ENCODE data around the gene TROAP. TPM values are rescaled to one million over a fixed set of nuclear protein-coding genes. Genes with fewer than 3 reads are reported as not detected.
"Not testable (repeated sequence)": the region's sequence is repeated elsewhere in the genome, so short reads cannot be mapped to it uniquely, and the experiment has no call there.

Gene TROAP
- total RNA-seq, 1 experiment from 2014 or later, result 35.2 TPM

DNA sequence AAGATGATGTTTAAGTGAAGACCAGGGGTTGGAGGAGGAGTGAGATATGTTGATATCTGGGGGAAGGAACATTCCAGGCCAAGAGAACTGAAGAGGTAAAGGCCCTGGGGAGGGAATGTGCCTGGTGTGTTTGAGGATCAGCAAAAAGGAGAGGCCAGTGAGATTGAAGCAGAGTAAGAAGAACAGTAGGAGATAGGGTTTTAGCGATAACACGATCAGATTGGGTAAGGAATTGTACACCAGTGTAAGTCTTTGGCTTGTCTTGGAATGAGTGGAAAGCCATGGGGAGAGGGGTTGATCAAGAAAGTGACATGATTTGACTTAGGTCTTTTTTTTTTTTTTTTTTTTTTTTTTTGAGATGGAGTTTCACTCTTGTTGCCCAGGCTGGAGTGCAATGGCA lies 4.8 kb downstream of the TROAP start:
- DNase-seq (ENCODE audit: extremely low read depth, low read depth), result no peak

- no peak for DNase-seq (ENCODE audit: extremely low read depth, low read depth)
These were observed 5.8 kb downstream of the TROAP start for GRCh38 chr12:49328816-49329215.

DNA sequence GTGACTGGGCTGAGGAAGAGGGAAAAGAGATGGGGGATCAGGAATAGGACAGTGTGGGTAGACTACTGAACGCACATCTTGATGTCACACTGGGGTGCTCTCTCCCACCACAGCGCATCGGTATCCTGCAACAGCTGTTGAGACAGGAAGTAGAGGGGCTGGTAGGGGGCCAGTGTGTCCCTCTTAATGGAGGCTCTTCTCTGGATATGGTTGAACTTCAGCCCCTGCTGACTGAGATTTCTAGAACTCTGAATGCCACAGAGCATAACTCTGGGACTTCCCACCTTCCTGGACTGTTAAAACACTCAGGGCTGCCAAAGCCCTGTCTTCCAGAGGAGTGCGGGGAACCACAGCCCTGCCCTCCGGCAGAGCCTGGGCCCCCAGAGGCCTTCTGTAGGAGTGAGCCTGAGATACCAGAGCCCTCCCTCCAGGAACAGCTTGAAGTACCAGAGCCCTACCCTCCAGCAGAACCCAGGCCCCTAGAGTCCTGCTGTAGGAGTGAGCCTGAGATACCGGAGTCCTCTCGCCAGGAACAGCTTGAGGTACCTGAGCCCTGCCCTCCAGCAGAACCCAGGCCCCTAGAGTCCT lies 7.1 kb downstream of the TROAP start:
- DNase-seq (ENCODE audit: extremely low read depth, low read depth), result no peak

DNA sequence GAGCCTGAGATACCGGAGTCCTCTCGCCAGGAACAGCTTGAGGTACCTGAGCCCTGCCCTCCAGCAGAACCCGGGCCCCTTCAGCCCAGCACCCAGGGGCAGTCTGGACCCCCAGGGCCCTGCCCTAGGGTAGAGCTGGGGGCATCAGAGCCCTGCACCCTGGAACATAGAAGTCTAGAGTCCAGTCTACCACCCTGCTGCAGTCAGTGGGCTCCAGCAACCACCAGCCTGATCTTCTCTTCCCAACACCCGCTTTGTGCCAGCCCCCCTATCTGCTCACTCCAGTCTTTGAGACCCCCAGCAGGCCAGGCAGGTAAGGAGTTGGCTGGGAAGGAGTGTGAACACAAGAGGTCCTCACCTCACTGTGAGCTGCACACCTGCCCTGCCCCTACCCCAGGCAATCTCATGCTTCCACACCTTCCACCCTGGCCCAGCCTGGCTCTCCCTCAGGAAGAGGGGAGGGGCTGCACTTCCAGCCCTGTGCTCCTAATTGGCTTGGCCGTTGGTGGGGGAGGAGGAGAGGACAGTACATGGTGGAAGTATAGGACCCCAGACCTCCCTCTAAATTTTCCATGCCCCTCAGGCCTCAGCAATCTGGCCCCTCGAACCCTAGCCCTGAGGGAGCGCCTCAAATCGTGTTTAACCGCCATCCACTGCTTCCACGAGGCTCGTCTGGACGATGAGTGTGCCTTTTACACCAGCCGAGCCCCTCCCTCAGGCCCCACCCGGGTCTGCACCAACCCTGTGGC lies 7.8 kb downstream of the TROAP start:
- no peak for DNase-seq (ENCODE audit: extremely low read depth, low read depth)

DNA sequence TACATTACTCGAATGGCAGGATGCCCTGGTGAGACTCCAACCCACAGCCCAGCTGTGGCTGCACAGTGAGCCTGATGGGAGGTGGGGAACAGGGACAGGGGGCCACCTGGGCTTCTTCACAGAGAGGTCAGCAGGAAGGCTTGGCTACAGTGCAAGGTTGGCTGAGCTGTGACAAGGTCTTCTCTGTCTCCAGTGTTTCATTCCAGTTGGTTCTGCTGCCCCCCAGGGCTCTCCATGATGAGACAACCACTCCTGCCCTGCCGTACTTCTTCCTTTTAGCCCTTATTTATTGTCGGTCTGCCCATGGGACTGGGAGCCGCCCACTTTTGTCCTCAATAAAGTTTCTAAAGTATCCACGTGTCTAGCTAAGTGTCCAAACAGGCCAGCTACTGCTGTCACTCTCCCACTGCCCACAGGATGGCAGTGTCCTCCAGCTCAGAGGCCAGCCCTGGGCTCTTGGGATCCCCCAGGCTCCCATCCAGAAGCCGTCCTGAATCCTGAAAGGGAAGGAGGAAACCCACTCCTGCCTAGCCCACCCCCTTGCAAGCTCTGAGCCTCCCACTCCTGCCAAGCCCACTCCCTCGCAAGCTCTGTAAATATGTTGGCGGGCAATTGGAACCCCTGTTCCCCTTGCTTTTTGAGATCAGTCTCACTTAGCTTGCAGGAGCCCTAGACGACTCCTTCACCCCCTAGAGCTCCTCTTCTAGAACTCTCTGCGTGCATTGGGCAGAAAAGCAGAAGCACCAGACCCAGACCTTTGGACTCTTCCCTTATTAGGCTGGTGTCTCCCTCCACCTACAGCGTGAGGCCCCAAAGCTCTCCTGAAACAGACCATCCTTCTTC lies 8.5 kb downstream of the TROAP start:
- DNase-seq (ENCODE audit: extremely low read depth, low read depth), result peak; percentile 72

GRCh38 chr12:49332441-49332861 lies 9.4 kb downstream of the TROAP start:
- no peak for DNase-seq (ENCODE audit: extremely low read depth, low read depth)

DNA sequence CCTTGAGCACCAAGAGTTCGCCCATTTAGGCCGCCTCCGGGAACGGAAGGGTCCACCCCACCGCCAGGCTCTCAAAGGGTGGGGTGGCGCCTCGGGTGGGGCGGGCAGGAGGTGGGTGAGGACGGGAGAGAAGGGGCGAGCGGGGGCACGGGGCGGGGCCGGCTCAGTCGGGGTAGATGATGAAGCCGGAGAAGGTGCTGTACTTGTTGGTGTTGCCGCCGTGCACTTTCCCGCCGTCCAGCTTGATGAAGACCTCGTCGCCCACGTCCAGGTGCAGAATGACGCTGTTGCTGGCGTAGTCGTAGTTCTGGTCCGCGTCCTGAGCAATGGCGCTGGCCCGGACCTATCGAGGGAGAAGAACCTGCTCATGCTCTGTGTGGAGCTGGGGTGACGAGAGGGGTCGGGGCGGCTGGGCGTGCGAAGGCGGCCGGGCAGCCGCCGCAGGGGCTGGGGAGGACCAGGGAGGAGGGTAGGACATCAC lies 9.9 kb downstream of the TROAP start:
- no peak for DNase-seq (ENCODE audit: extremely low read depth, low read depth)

DNA sequence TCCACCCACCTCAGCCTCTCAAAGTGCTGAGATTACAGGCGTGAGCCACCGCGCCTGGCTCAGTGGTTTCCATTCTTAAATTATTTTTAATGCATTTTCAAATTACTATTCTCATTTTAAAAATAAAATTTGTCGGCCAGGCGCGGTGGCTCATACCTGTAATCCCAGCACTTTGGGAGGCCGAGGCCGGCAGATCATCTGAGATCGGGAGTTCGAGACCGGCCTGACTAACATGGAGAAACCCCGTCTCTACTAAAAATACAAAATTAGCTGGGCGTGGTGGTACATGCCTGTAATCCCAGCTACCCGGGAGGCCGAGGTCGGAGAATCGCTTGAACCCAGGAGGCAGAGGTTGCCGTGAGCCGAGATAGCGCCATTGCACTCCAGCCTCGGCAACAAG lies 10.7 kb downstream of the TROAP start:
- DNase-seq (ENCODE audit: extremely low read depth, low read depth), result not testable (repeated sequence)

DNA sequence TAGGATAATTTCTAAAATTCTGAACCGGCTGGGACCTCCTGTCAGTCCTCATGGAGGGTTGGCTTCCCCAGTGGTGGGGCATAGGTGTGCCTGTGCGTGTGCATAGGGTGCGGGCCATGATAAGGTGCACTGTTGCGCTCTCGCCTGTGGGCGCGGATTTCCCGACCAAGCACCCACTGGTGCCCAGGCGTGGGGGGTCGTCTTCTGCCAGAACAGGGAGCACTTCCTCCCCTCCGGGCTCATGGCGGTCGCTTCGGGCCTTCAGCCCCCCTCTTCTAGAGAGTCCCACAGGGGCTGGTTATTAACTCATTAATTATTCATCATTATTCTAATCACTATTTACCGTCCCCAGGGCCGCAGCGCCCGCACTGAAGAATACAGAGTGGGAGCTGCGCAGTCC lies 11.2 kb downstream of the TROAP start:
- DNase-seq (ENCODE audit: extremely low read depth, low read depth), result no peak

- DNase-seq (ENCODE audit: extremely low read depth, low read depth), result no peak
These were observed 11.6 kb downstream of the TROAP start for GRCh38 chr12:49334681-49335080.

DNA sequence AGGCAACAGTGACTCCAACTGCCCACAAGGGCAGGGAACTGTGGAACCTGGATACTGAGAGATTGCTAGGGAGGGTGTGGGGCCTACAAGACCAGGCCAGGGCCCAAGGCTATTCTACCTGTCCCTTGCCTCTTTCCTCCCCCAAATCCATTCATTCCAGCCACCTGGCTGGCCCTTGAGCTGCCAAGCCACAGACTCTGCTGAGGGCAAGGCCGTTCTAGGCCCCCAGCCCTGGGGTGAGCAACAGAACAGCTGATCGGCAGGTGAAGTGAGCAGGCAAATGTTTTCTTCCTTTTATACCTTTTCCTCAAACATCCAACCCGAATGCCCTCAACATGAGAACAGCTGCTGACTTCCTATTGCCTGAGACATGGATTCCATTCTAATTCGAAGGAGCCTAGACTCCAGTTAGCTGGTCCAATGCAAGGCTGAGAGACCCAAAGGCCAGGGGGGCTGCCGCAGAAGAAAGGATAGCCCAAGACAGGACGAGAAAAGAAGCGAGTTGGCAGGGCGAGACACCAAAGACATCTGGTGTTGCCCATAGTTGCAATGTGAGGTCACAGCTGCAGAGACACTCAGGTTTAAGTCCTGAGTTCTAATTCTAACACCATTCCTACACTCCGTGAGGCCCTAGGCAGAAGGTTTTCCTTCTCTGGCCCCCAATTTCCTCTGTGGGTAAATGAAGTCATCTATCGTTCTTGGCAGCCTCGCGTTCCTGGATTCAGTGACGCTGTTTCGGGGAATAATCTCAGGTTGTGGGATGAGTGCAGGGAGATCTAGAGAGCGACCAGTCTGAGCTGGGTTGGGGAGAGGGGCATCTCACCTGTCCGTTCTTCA lies 12.3 kb downstream of the TROAP start:
- DNase-seq (ENCODE audit: extremely low read depth, low read depth), result no peak

DNA sequence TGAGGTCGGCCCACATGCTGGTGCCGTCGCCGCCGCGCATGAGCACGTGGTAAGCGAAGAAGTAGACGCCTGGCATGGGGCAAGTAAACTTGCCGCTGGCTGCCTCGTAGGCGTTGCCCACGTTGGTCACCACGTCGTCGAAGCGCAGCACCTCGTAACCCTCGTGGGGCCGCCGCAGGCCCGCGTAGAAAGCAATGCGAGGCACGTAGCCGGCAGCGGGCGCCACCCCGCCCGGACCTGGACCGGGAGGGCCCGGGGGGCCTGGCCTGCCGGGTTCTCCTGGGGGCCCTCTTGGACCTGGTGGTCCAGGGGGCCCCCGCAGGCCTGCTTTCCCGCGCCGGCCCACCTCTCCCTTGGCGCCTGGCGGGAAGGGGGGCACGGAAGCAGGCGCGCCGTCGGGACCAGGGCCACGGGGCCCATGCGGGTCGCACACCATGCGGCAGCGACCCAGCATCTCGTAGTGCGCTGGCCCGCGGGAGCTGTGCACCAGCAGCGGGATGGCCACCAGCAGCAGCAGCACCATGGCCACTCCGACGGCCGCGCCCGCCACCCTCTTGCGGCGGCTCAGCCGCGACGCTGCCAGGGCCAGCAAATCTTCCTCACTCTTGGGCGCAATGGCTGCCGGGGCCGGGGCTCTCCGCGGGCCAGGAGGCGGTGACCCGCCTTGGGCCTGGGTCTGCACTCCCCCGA lies 13.0 kb downstream of the TROAP start:
- DNase-seq (ENCODE audit: extremely low read depth, low read depth), result no peak

DNA sequence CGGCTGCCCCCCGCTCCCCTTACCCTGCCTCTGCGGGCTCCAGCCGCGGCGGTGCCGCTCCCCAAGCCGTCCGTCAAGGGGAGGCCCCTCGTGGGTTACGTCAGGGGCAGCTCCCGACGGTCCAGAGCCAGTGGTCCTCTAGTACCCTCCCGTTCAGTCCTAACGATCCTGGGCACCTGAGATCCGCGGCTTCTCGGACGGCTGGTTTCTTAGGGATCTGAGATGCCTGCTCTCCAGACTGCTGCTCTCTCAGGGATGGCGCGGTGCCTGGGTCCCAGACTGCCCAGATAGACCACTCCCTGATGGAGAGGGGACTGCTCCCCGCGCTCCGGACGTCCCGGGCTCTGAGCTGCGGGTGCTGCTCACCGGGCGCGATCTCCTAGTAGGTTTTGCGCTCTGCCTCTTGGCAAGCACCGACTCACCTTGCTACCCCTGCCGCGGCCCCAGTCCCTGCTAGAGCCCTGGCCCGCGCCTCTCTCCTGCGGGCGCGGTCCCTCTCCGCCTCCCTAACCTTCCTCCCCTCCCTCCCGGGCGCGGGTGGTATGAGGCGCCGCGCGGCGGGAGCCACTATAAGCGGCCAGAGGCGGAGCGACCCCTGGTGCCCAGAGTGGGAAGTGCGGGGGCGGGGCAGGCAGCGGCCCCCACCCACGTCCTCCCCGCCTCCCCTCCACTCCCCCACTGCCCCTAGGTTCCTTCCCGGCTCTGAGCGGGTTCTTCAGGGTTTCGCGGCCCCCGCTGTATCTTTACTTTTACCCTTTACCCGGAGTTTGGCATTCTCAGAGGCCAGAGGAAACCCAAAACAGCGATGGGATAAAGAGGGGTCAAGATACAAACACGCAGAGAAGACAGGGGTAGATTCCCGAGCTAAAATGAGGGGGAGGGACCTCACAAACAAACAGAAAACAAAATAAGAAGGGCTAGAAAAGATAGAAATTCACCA lies 13.9 kb downstream of the TROAP start, which contains the start of gene C1QL4:
C1QL4 (minus strand) TSS at position 544 of the 940 bp plus-strand sequence. CDS start 711 bp downstream, outside the sequence.
- peak; percentile 69 for DNase-seq (ENCODE audit: extremely low read depth, low read depth)

GRCh38 chr12:49338830-49339463 lies 15.9 kb downstream of the TROAP start:
- no peak for DNase-seq (ENCODE audit: extremely low read depth, low read depth)

DNA sequence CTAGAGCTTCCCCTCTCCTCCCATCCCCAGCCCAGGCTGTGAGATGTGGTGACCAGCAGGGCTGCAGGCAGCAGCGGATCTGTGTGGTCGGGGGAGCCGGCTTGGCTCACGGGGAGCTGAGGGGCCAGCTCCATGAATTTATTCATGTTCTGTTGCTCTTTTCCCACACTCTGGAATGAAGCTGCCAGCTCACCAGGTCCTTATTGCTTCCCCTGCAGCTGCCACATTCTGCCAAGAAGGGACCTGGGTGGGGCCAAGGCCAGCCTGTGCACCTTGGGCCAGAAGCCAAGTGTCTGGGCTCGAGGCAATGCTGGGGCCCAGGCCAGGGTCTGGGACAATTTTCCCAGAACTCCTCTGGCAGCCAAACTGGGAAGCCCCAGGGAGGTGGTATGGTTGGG lies 16.4 kb downstream of the TROAP start:
- DNase-seq (ENCODE audit: extremely low read depth, low read depth), result no peak

DNA sequence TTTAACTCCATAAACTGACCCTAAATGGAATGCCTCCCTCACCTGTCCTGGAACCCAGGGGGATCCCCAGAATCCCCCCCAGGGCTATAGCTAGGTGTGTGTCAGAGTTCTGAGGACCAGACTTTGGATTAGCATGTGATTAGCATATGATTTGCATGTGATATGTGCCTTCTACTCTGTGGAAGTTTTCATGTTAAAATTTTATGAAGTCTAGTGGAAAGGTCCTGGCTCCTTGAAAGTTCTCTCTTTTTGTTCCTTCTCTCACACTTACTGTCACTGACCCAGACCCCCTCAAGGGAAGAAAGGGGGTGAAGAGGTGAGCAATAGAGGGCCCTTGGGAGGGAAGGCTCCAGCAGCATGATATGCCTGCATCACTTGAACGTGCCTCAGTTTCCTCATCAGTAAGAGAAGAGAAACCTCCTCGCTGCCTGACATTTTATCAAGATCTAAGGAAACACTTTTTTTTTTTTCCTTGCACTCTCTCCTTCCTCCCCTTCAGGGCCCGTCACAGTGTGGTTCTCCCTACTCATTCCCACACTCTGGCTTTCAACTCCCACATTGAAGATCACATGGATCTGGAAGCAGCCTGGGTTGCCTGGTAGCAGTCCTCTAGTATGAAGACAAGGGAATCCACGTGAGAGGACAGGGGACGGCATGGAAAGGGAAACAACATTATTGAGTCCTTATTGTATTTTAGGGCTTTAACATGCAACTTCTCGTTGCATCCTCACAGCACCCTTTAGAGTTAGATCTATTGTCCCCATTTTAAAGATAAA lies 17.2 kb downstream of the TROAP start:
- no peak for DNase-seq (ENCODE audit: extremely low read depth, low read depth)

- no peak for DNase-seq (ENCODE audit: extremely low read depth, low read depth)
These were observed 18.1 kb downstream of the TROAP start for GRCh38 chr12:49340971-49341776.

All from NCI-H460 (cell line).